MM.1S (cell line): ENCODE measurements around the gene SUGP1.

Experiments used
- DNase-seq: peaks from one replicate; pipeline ENCODE4 v3.0.0-alpha.2; 2015
- H2AFZ ChIP-seq: fragments of 300-600 bp; sonication (generic); 2 replicates; pipeline ENCODE4 v1.6.0; 2016; ENCODE audit warnings: antibody characterized with exemption, low read length
- H3F3A ChIP-seq: fragments of 300-600 bp; sonication (generic); 2 replicates; pipeline ENCODE4 v1.6.1; 2016; ENCODE audit warnings: mild to moderate bottlenecking, antibody characterized with exemption, low read length, moderate library complexity, mixed read lengths; ENCODE audit not compliant: insufficient read depth
- H3K27ac ChIP-seq: fragments of 300-600 bp; sonication (generic); 2 replicates; pipeline ENCODE4 v1.5.1; 2016; ENCODE audit warnings: mild to moderate bottlenecking, low read length
- H3K27me3 ChIP-seq: fragments of 300-600 bp; sonication (generic); replicated peaks from 2 replicates; pipeline ENCODE4 v1.6.0; 2016; ENCODE audit warnings: low read length; ENCODE audit not compliant: insufficient read depth
- H3K36me3 ChIP-seq: fragments of 300-600 bp; sonication (generic); replicated peaks from 2 replicates; pipeline ENCODE4 v1.6.1; 2016; ENCODE audit warnings: mild to moderate bottlenecking, low read length, mixed read lengths; ENCODE audit not compliant: insufficient read depth
- H3K4me1 ChIP-seq: fragments of 300-600 bp; sonication (generic); 2 replicates; pipeline ENCODE4 v1.6.1; 2016; ENCODE audit warnings: low read length, mixed read lengths
- H3K4me2 ChIP-seq: fragments of 300-600 bp; sonication (generic); 2 replicates; pipeline ENCODE4 v1.6.0; 2016; ENCODE audit warnings: low read depth, low read length
- H3K4me3 ChIP-seq: fragments of 300-600 bp; sonication (generic); 2 replicates; pipeline ENCODE4 v1.5.1; 2016; ENCODE audit warnings: low read length, mixed read lengths
- H3K79me2 ChIP-seq: fragments of 300-600 bp; sonication (generic); 2 replicates; pipeline ENCODE4 v1.6.1; 2016; ENCODE audit warnings: mixed run types, low read length, mixed read lengths
- H3K9ac ChIP-seq: fragments of 300-600 bp; sonication (generic); 2 replicates; pipeline ENCODE4 v1.6.1; 2016; ENCODE audit warnings: low read length, mixed read lengths
- H3K9me2 ChIP-seq: fragments of 300-600 bp; sonication (generic); replicated peaks from 2 replicates; pipeline ENCODE4 v1.6.1; 2016; ENCODE audit warnings: mild to moderate bottlenecking, low read length, mixed read lengths; ENCODE audit not compliant: insufficient read depth
- H3K9me3 ChIP-seq: fragments of 300-600 bp; sonication (generic); replicated peaks from 2 replicates; pipeline ENCODE4 v1.6.1; 2016; ENCODE audit warnings: mild to moderate bottlenecking, low read length, mixed read lengths; ENCODE audit not compliant: insufficient read depth
- H4K20me1 ChIP-seq: fragments of 300-600 bp; sonication (generic); 2 replicates; pipeline ENCODE4 v1.6.1; 2016; ENCODE audit warnings: mild to moderate bottlenecking, low read length, moderate library complexity, mixed read lengths; ENCODE audit not compliant: insufficient read depth
- EZH2 ChIP-seq: fragments of 300-600 bp; sonication (generic); optimal IDR thresholded peaks from 2 replicates; pipeline ENCODE3; 2017; ENCODE audit warnings: low read depth, mild to moderate bottlenecking, antibody characterized with exemption, low read length, mixed read lengths
- EZH2phosphoT487 ChIP-seq: fragments of 300-600 bp; sonication (generic); IDR thresholded peaks from 2 replicates; pipeline ENCODE4 v1.6.1; 2018; ENCODE audit warnings: antibody characterized with exemption, low read length
- TF ChIP-seq, protein P1 (sequence below): fragments of 300-600 bp; sonication (generic); IDR thresholded peaks from 2 replicates; pipeline ENCODE4 v1.5.1; 2016; ENCODE audit warnings: antibody characterized with exemption, low read length, mixed read lengths

SUGP1 gene

DNA sequence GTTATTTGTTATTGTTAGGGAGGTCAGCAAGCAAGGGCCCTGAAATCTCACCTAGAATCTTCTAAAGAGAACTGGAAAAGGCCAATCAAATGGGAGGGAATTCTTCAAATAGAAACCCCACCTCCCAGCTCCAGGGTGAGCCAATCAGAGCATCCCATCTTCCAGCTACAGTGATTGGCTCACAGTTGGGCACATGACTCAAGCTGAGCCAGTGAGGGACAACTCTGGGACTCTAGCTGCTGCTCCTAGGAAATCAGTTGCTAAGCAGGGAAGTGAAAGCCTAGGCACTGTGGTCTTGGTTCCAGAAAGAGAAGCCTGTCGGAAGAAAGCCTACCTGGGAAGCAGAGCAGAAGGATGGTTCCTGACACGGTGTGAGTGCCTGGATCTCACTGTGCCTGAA is 60.6 kb downstream of the SUGP1 start:
- Histone ChIP-seq H2AFZ (no peak overlapping the region), H3K27ac (no peak overlapping the region), H3K9me2 (no peaks in the 10 kb centered on the region), H3K79me2 (no peaks in the 10 kb centered on the region), H3K9me3 (no peaks in the 10 kb centered on the region), H3K4me1 (no peaks in the 10 kb centered on the region), H4K20me1 (no peaks in the 10 kb centered on the region), H3K9ac (no peak overlapping the region), H3K4me3 (no peak overlapping the region), H3K27me3 (peaks cover 55% of the 10 kb centered on the region), H3F3A (no peaks in the 10 kb centered on the region), H3K36me3 (no peaks in the 10 kb centered on the region), H3K4me2 (no peak overlapping the region)
- peak; percentile 48 for DNase-seq
- no peak for TF ChIP-seq EZH2
- TF ChIP-seq, protein P1, sequence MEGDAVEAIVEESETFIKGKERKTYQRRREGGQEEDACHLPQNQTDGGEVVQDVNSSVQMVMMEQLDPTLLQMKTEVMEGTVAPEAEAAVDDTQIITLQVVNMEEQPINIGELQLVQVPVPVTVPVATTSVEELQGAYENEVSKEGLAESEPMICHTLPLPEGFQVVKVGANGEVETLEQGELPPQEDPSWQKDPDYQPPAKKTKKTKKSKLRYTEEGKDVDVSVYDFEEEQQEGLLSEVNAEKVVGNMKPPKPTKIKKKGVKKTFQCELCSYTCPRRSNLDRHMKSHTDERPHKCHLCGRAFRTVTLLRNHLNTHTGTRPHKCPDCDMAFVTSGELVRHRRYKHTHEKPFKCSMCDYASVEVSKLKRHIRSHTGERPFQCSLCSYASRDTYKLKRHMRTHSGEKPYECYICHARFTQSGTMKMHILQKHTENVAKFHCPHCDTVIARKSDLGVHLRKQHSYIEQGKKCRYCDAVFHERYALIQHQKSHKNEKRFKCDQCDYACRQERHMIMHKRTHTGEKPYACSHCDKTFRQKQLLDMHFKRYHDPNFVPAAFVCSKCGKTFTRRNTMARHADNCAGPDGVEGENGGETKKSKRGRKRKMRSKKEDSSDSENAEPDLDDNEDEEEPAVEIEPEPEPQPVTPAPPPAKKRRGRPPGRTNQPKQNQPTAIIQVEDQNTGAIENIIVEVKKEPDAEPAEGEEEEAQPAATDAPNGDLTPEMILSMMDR: no peak
- TF ChIP-seq EZH2phosphoT487: no peak

DNA sequence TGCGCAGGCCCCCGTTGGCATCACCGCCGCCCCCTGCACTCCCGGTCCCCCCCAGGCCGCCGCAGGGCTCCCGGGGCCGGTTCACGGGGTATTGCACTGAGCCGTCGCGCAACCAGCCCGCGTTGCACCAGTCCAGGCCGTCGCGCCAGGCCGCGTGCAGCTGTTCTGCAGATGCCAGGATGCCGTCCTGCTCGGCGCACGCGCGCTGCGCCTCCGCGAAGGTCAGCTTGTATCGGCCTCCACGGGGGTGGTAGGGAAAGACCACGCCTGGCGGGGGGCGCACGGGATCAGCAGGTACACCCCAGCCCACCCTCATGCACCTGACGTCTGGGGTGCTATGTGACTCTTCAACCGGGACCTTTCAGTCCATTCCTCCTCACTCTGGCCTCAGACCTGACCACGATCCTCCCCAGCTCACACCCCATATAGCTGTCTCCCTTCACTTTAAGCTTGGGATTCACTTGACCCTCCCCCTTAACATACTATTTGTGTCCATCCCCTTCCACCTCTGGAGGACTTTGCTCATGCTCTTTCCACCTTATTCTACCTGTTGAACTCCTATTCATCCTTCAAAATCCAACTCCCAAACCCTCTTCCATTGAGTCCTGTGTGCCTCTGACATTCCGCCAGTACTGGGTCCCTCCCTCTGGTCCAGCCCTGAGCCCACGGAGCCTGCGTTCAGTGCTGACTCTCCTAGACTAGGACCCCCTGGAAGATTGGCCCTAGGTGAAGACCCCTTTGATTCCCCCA is 61.5 kb downstream of the SUGP1 start:
- TF ChIP-seq EZH2 (no peak), EZH2phosphoT487 (no peak)
- TF ChIP-seq, protein P1: no peak
- no peak for DNase-seq
- H3K27ac ChIP-seq: no peak overlapping the region
- no peak overlapping the region for H2AFZ ChIP-seq
- no peaks in the 10 kb centered on the region for H3K36me3 ChIP-seq
- peaks cover 55% of the 10 kb centered on the region for H3K27me3 ChIP-seq
- H4K20me1 ChIP-seq: no peaks in the 10 kb centered on the region
- no peak overlapping the region for H3K9ac ChIP-seq
- no peaks in the 10 kb centered on the region for H3K9me2 ChIP-seq
- H3K79me2 ChIP-seq: no peaks in the 10 kb centered on the region
- no peaks in the 10 kb centered on the region for H3F3A ChIP-seq
- H3K9me3 ChIP-seq: no peaks in the 10 kb centered on the region
- no peak overlapping the region for H3K4me2 ChIP-seq
- H3K4me3 ChIP-seq: no peak overlapping the region
- H3K4me1 ChIP-seq: no peaks in the 10 kb centered on the region

DNA sequence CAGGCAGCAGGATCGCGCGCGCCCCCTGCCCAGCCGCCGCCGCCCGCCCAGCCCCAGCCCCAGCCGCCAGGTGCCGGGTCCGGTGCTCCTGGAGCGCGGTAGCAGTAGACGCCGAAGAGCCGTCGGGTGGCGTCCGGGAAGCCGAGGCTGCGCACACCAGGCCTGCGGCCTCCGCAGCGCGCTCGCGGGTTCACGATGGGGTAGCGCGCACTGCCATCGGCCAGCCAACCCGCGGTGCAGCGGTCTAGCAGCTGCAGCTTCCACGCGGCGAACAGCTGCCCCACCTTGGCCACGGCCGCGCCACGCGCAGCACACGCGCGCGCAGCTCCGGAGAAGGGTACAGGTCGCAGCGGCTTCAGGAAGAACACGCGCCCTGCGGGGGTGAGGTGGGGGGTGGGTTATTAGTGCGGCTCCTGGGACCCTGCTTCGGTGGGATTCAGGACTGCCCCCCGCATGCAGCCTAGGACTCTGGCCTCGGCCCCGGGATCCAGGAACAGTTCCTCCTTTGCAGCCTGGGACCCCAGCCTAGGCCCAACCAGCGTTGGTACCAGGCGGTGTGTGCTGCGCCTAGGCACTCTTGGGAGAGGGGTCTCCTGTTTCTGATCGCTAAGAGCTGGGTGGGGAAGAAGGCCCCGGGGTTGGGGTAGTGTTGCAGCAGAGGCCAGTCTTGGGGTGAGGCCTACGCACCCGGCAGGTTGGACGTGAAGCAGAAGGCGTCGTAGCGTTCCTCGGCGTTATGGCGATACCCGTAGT is 62.3 kb downstream of the SUGP1 start:
- Histone ChIP-seq H3K9me3 (no peaks in the 10 kb centered on the region), H4K20me1 (no peaks in the 10 kb centered on the region), H3F3A (no peaks in the 10 kb centered on the region), H3K9me2 (no peaks in the 10 kb centered on the region), H3K27ac (no peak overlapping the region), H3K36me3 (no peaks in the 10 kb centered on the region), H2AFZ (no peak overlapping the region), H3K79me2 (no peaks in the 10 kb centered on the region), H3K4me1 (no peaks in the 10 kb centered on the region), H3K4me3 (no peak overlapping the region), H3K9ac (no peak overlapping the region), H3K4me2 (no peak overlapping the region), H3K27me3 (peaks cover 50% of the 10 kb centered on the region)
- TF ChIP-seq, protein P1: no peak
- TF ChIP-seq EZH2 (no peak), EZH2phosphoT487 (no peak)
- DNase-seq: no peak
